Caco-2 (cell line): ENCODE results near the gene NGF. TPM values are rescaled to one million over a fixed set of nuclear protein-coding genes. Genes with fewer than 3 reads are reported as not detected.

Experiments used
- BruUV-seq: library from RNA; stranded (reverse); fragments of 400-500 nt; replicated peaks from 2 replicates; lab custom pipeline; 2021; lab: Mats Ljungman, UMichigan
- CTCF ChIA-PET: fragments of 300-600 bp; sonication (Branson Sonifier 250); formaldehyde crosslinking; loops from one replicate; lab custom pipeline; 2022; ENCODE audit warnings: antibody characterized with exemption; lab: Charles Lee
- POLR2A ChIA-PET: fragments of 300-600 bp; sonication (Branson Sonifier 250); formaldehyde crosslinking; loops from one replicate; lab custom pipeline; 2022; ENCODE audit warnings: antibody characterized with exemption; lab: Charles Lee
- DNase-seq, 2 experiments: peaks; one replicate each; pipeline versions ENCODE4 v3.0.0 to v3.0.0-alpha.2; 2020 to 2022
- H3K27me3 ChIP-seq: replicated peaks from 2 replicates; pipeline ENCODE4 v1.6.0; 2011; ENCODE audit warnings: low read length; ENCODE audit not compliant: control insufficient read depth, insufficient read depth
- H3K36me3 ChIP-seq: 2 replicates; pipeline ENCODE4 v1.5.1; 2011; ENCODE audit warnings: low read length; ENCODE audit not compliant: control insufficient read depth, insufficient read depth
- H3K4me1 ChIP-seq: fragments of 250-450 bp; sonication (Bioruptor Pico); 2 replicates; pipeline ENCODE4 v1.5.1; 2020; ENCODE audit warnings: mild to moderate bottlenecking
- H3K4me3 ChIP-seq: 2 replicates; pipeline ENCODE4 v1.5.1; 2011; ENCODE audit warnings: low read depth, mild to moderate bottlenecking, control low read depth, low read length
- H3K9me3 ChIP-seq: fragments of 250-450 bp; sonication (Bioruptor Pico); 2 replicates; pipeline ENCODE4 v1.5.1; 2020; ENCODE audit warnings: mild to moderate bottlenecking, moderate library complexity
- H3K27ac Mint-ChIP-seq: one replicate; pipeline ENCODE4 v1.8.0; 2022; ENCODE audit warnings: mixed read lengths; ENCODE audit not compliant: unreplicated experiment
- H3K27me3 Mint-ChIP-seq: one replicate; pipeline ENCODE4 v1.8.0; 2022; ENCODE audit warnings: mixed read lengths; ENCODE audit not compliant: insufficient read depth, unreplicated experiment
- H3K36me3 Mint-ChIP-seq: one replicate; pipeline ENCODE4 v1.8.0; 2022; ENCODE audit warnings: mild to moderate bottlenecking, mixed read lengths; ENCODE audit not compliant: insufficient read depth, unreplicated experiment
- H3K4me1 Mint-ChIP-seq: one replicate; pipeline ENCODE4 v1.8.0; 2022; ENCODE audit warnings: low read depth, mixed read lengths; ENCODE audit not compliant: unreplicated experiment
- H3K4me3 Mint-ChIP-seq: one replicate; pipeline ENCODE4 v1.8.0; 2022; ENCODE audit warnings: mild to moderate bottlenecking, moderate library complexity, mixed read lengths; ENCODE audit not compliant: unreplicated experiment
- H3K9me3 Mint-ChIP-seq: one replicate; pipeline ENCODE4 v1.8.0; 2022; ENCODE audit warnings: mixed read lengths; ENCODE audit not compliant: unreplicated experiment
- intact Hi-C: fragments of 100-400 bp; cut with micrococcal nuclease; formaldehyde crosslinking; loops from one replicate; pipeline ENCODE4 v1.10.0; 2022; ENCODE audit not compliant: unreplicated experiment
- total RNA-seq: library from RNA; stranded (reverse); gene quantifications from 2 replicates; pipeline ENCODE4 v1.2.3, GENCODE V29; 2022
- TF ChIP-seq, protein P1 (sequence below), 2 experiments: fragments of 200-600 bp in 1 of 2; IDR thresholded peaks; 1 replicate in 1 of 2; 2 replicates in 1 of 2; pipeline versions ENCODE4 v1.5.1 to v1.8.0; 2011 to 2022; ENCODE audit warnings: antibody characterized with exemption in 1 of 2, control low read depth in 1 of 2, inconsistent platforms in 1 of 2, low read depth in 1 of 2, low read length in 1 of 2, mild to moderate bottlenecking in 1 of 2, moderate library complexity in 1 of 2; ENCODE audit not compliant: insufficient read depth in 1 of 2, severe bottlenecking in 1 of 2, unreplicated experiment in 1 of 2

The NGF gene
- total RNA-seq, 1 experiment from 2014 or later, result not detected

DNA sequence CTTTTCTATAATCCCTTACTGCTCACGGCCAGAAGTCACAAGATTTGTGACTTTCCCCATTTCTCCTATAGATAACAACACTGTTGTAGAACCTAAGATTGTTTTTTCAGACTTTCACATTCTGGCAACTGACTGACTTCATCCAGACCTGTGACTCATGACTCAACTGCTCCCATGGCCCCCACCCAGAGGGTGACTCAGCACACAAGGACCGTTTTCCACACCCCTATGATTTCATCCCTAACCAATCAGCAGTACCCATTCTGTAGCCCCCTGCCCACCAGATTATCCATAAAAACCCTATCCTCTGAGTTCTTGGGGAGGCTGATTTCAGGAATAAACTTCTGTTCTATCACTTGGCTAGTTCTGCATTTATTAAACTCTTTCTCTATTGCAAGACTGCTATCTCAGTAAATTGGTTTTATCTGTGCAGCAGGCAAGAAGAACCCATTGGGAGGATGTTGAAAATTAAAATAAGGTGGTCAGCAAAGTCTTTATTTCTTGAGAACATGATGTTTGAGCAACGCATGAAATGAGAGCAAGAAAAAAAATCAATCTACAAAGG, 79.7 kb downstream of the NGF start:
- Histone ChIP-seq H3K27me3 (no peaks in the 10 kb centered on the region), H3K4me3 (no peak overlapping the region), H3K36me3 (no peaks in the 10 kb centered on the region), H3K4me1 (no peaks in the 10 kb centered on the region), H3K9me3 (peaks cover 5% of the 10 kb centered on the region; the same call in 1 of the 2 replicates)
- Mint-ChIP-seq H3K4me3 (no peak overlapping the region), H3K4me1 (no peaks in the 10 kb centered on the region), H3K36me3 (no peaks in the 10 kb centered on the region), H3K27me3 (no peaks in the 10 kb centered on the region), H3K27ac (no peak overlapping the region), H3K9me3 (peaks cover 14% of the 10 kb centered on the region)
- ChIA-PET POLR2A (no interaction called here), CTCF (no interaction called here)
- intact Hi-C loops, result no loop called here
- no TSS peak for BruUV-seq
- TF ChIP-seq, protein P1, sequence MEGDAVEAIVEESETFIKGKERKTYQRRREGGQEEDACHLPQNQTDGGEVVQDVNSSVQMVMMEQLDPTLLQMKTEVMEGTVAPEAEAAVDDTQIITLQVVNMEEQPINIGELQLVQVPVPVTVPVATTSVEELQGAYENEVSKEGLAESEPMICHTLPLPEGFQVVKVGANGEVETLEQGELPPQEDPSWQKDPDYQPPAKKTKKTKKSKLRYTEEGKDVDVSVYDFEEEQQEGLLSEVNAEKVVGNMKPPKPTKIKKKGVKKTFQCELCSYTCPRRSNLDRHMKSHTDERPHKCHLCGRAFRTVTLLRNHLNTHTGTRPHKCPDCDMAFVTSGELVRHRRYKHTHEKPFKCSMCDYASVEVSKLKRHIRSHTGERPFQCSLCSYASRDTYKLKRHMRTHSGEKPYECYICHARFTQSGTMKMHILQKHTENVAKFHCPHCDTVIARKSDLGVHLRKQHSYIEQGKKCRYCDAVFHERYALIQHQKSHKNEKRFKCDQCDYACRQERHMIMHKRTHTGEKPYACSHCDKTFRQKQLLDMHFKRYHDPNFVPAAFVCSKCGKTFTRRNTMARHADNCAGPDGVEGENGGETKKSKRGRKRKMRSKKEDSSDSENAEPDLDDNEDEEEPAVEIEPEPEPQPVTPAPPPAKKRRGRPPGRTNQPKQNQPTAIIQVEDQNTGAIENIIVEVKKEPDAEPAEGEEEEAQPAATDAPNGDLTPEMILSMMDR (IDR thresholded peaks at IDR 0.05; ENCODE audit: insufficient read depth in 1 of 2, low read depth in 1 of 2, low read length in 1 of 2, severe bottlenecking in 1 of 2, unreplicated experiment in 1 of 2), result no peak
- no peak for DNase-seq

DNA sequence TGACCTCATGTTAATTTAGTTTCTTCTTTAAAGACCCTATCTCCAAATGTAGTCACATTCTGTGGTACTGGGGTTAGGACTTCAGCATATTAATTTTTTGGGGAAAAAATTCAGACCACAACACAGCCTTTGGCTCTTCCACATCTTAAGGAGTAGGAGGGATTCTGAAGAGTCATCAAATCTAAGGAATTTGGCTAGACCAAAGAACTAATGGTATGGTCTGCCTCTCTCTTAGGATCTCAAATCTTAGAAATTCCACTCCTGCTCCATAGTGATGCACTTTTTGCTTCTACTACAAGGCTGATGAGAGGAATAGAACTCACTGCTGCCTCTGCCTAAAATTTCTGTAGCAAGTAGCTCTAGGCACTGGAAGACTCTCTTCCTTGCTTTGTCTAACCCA, 80.5 kb downstream of the NGF start:
- Histone ChIP-seq H3K9me3 (peaks cover 5% of the 10 kb centered on the region; the same call in 1 of the 2 replicates), H3K27me3 (no peaks in the 10 kb centered on the region), H3K36me3 (no peaks in the 10 kb centered on the region), H3K4me3 (no peak overlapping the region), H3K4me1 (no peaks in the 10 kb centered on the region)
- no peaks in the 10 kb centered on the region for H3K27me3 Mint-ChIP-seq
- no TSS peak for BruUV-seq
- H3K27ac Mint-ChIP-seq, result no peak overlapping the region
- POLR2A ChIA-PET, result no interaction called here
- TF ChIP-seq, protein P1 (IDR thresholded peaks at IDR 0.05; ENCODE audit: insufficient read depth in 1 of 2, low read depth in 1 of 2, low read length in 1 of 2, severe bottlenecking in 1 of 2, unreplicated experiment in 1 of 2), result no peak
- no peaks in the 10 kb centered on the region for H3K4me1 Mint-ChIP-seq
- no peaks in the 10 kb centered on the region for H3K36me3 Mint-ChIP-seq
- H3K9me3 Mint-ChIP-seq, result peaks cover 14% of the 10 kb centered on the region
- intact Hi-C loops, result no loop called here
- CTCF ChIA-PET, result no interaction called here
- DNase-seq, result no peak
- no peak overlapping the region for H3K4me3 Mint-ChIP-seq

DNA sequence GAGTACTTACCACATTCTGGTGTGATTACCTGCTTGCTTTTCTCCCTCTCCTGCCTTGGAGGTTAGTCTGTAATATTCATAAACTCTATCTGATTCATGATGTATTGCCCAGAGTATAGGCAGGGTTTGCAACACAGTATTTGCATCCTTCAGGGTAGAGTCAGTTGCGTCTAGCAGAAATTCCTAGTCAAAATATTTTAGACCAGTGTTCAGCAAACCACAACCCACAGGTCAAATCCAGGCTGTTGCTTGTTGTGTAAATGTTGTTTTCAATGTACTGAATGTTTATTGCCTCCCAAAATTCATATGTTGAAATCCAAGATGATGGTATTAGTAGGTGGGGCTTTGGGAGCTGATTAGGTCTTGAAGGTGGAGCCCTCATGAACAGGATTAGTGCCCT, 82.9 kb downstream of the NGF start:
- CTCF ChIA-PET, result no interaction called here
- intact Hi-C loops, result no loop called here
- Histone ChIP-seq H3K36me3 (no peaks in the 10 kb centered on the region), H3K4me1 (no peaks in the 10 kb centered on the region), H3K27me3 (no peaks in the 10 kb centered on the region), H3K9me3 (peaks cover 5% of the 10 kb centered on the region; the same call in 1 of the 2 replicates), H3K4me3 (no peak overlapping the region)
- Mint-ChIP-seq H3K27me3 (no peaks in the 10 kb centered on the region), H3K9me3 (peaks cover 14% of the 10 kb centered on the region), H3K4me1 (no peaks in the 10 kb centered on the region), H3K36me3 (no peaks in the 10 kb centered on the region), H3K4me3 (no peak overlapping the region), H3K27ac (no peak overlapping the region)
- no TSS peak for BruUV-seq
- TF ChIP-seq, protein P1 (IDR thresholded peaks at IDR 0.05; ENCODE audit: insufficient read depth in 1 of 2, low read depth in 1 of 2, low read length in 1 of 2, severe bottlenecking in 1 of 2, unreplicated experiment in 1 of 2), result no peak
- POLR2A ChIA-PET, result no interaction called here
- DNase-seq, result no peak
